Measurements from ENCODE around the gene MESP2.

MESP2 gene

GRCh38 chr15:89802986-89803824 lies 27.1 kb downstream of the MESP2 start:
- DNase-seq, result no peak

GRCh38 chr15:89803941-89804800 lies 28.0 kb downstream of the MESP2 start:
- no peak for DNase-seq

GRCh38 chr15:89805241-89806209 lies 29.4 kb downstream of the MESP2 start:
- no peak for DNase-seq

- no peak for DNase-seq
These were observed 30.1 kb downstream of the MESP2 start for GRCh38 chr15:89806210-89806558.

GRCh38 chr15:89806559-89807550 lies 30.7 kb downstream of the MESP2 start:
- DNase-seq, result no peak

GRCh38 chr15:89807689-89808088 lies 31.6 kb downstream of the MESP2 start:
- no peak for DNase-seq

- no peak for DNase-seq
These were observed 32.2 kb downstream of the MESP2 start for GRCh38 chr15:89808160-89808870.

GRCh38 chr15:89809093-89809786 lies 33.1 kb downstream of the MESP2 start:
- no peak for DNase-seq

GRCh38 chr15:89809787-89810148 lies 33.6 kb downstream of the MESP2 start:
- no peak for DNase-seq

- no peak for DNase-seq
These were observed 34.7 kb downstream of the MESP2 start for GRCh38 chr15:89810837-89811236.

- no peak for DNase-seq
These were observed 36.1 kb downstream of the MESP2 start for GRCh38 chr15:89812011-89812846.

GRCh38 chr15:89812847-89813320 lies 36.8 kb downstream of the MESP2 start:
- no peak for DNase-seq

- no peak for DNase-seq
These were observed 37.4 kb downstream of the MESP2 start for GRCh38 chr15:89813381-89814111.

- DNase-seq, result no peak
These were observed 38.1 kb downstream of the MESP2 start for GRCh38 chr15:89814112-89814742.

GRCh38 chr15:89815769-89816168 lies 39.6 kb downstream of the MESP2 start:
- DNase-seq, result no peak

- DNase-seq, result no peak
These were observed 41.7 kb downstream of the MESP2 start for GRCh38 chr15:89817701-89818280.

GRCh38 chr15:89818287-89818686 lies 42.2 kb downstream of the MESP2 start:
- DNase-seq, result no peak
